ENCODE results near the gene TSPAN12. TPM values are rescaled to one million over a fixed set of nuclear protein-coding genes. Genes with fewer than 3 reads are reported as not detected.

Gene TSPAN12
- total RNA-seq, 1 experiment from 2014 or later, result 8.7 TPM

- TF ChIP-seq CTCF (conservative IDR thresholded peaks at IDR 0.05), result no peak
- no peak overlapping the region for H2AK5ac ChIP-seq (ENCODE audit: insufficient read length, low read length)
- H3T11ph ChIP-seq (ENCODE audit: low read length), result no peak overlapping the region
- Mint-ChIP-seq H3K27me3 (ENCODE audit: low read depth) (peaks cover 7% of the 10 kb centered on the region), H3K4me3 (no peak overlapping the region), H3K27ac (no peak overlapping the region), H3K36me3 (ENCODE audit: insufficient read depth in 1 of 3, low read depth in 3 of 3) (no peaks in the 10 kb centered on the region; a peak in 3 of 7 replicates), H3K4me1 (peaks cover 22 to 23% of the 10 kb centered on the region in 2 experiments), H3K9me3 (no peaks in the 10 kb centered on the region)
- H4K8ac ChIP-seq (replicated peaks; ENCODE audit: insufficient read length, low read depth, low read length), result no peak overlapping the region
- no peak overlapping the region for H3K14ac ChIP-seq (ENCODE audit: insufficient read depth, low read length)
- H4K91ac ChIP-seq (ENCODE audit: insufficient read length, low read depth, low read length), result no peak overlapping the region
- H3K56ac ChIP-seq (ENCODE audit: insufficient read length, low read depth, low read length), result no peak overlapping the region
- H4K5ac ChIP-seq (ENCODE audit: insufficient read length, low read depth, low read length), result no peak overlapping the region
- H3K79me2 ChIP-seq (ENCODE audit: insufficient read depth, low read length), result no peaks in the 10 kb centered on the region
- no peak overlapping the region for H3K9ac ChIP-seq (ENCODE audit: extremely low read depth, insufficient read length, low read length)
- H3K9me3 ChIP-seq (ENCODE audit: control insufficient read depth, low read depth, low read length), result no peaks in the 10 kb centered on the region
- no peak overlapping the region for H3K18ac ChIP-seq (ENCODE audit: insufficient read length, low read depth, low read length)
- no peak overlapping the region for H3K23ac ChIP-seq (ENCODE audit: insufficient read length, low read depth, low read length)
- no CpG with 5 or more reads among the region's 6 CpGs for WGBS (ENCODE audit: extremely low coverage, insufficient read length, low lambda C conversion rate)
- no peak overlapping the region for H2BK15ac ChIP-seq (ENCODE audit: low read depth, low read length)
- H2BK20ac ChIP-seq (ENCODE audit: low read depth, low read length, poor library complexity, severe bottlenecking), result no peak overlapping the region
- no peak overlapping the region for H2BK120ac ChIP-seq (ENCODE audit: low read depth, low read length, poor library complexity, severe bottlenecking)
- no peak overlapping the region for H3K4me2 ChIP-seq (ENCODE audit: insufficient read depth, insufficient read length, low read length)
- no peak overlapping the region for H3K27ac ChIP-seq (ENCODE audit: insufficient read length, low read depth, low read length)
- H4K20me1 ChIP-seq (ENCODE audit: control insufficient read depth, insufficient read depth, insufficient read length), result no peaks in the 10 kb centered on the region
- peaks cover 13% of the 10 kb centered on the region for H3K23me2 ChIP-seq (ENCODE audit: insufficient read length, low read depth, low read length, poor library complexity, severe bottlenecking)
- H2BK5ac ChIP-seq (ENCODE audit: insufficient read length, low read length), result no peak overlapping the region
- no peak overlapping the region for H2AFZ ChIP-seq (ENCODE audit: low read length)
- no peaks in the 10 kb centered on the region for H3K27me3 ChIP-seq (ENCODE audit: insufficient read depth, low read length)
- no peak overlapping the region for H2BK12ac ChIP-seq (ENCODE audit: insufficient read length, low read depth, low read length)
- H3K4me1 ChIP-seq (ENCODE audit: insufficient read depth, low read length), result no peaks in the 10 kb centered on the region
- H3K4ac ChIP-seq (ENCODE audit: low read depth, low read length), result no peak overlapping the region
- no peak for DNase-seq
- no peaks in the 10 kb centered on the region for H3K79me1 ChIP-seq (ENCODE audit: insufficient read depth, low read depth, low read length, poor library complexity, severe bottlenecking)
Observed at GRCh38 chr7:120859459-120859858, 1.5 kb upstream of the TSPAN12 start.
